ENCODE measurements around the gene CCDC159. TPM values are rescaled to one million over a fixed set of nuclear protein-coding genes. Genes with fewer than 3 reads are reported as not detected.

Gene CCDC159
- total and polyA plus RNA-seq, 2 of the 13 experiments (the other 11 are each of a cell fraction or from before 2014, with no cell fraction given), result 1.7 to 6.3 TPM

DNA sequence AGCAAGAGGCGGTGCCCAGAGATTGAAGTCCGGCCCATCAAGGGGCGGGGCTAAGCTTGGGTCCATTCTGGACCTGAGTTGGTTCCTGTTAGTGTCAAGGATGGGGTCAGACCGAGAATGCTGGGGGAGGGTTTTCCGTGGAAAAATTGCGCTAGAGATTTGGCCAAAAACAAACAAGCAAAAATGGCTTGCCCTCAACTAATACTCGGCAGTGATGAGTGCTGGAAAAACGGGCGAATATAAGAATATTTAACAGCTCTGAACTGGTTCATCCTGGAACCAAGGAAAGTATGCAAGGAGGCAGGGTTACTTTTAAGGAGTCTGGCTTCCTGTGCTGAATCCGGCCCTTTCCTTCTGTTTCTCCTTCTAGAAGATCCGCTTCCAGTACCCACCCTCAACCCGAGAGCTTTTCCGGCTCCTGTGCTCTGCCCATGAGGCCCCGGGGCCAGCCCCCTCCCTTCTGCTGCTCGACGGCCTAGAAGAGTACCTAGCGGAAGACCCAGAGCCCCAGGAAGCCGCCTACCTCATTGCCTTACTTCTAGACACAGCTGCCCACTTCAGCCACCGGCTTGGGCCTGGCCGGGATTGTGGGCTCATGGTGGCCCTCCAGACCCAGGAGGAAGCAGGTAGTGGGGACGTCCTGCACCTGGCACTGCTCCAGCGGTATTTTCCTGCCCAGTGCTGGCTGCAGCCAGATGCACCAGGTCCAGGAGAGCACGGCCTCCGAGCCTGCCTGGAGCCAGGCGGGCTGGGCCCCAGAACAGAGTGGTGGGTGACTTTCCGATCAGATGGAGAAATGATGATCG lies 29.0 kb downstream of the CCDC159 start (continued):
- TF ChIP-seq, protein P1, sequence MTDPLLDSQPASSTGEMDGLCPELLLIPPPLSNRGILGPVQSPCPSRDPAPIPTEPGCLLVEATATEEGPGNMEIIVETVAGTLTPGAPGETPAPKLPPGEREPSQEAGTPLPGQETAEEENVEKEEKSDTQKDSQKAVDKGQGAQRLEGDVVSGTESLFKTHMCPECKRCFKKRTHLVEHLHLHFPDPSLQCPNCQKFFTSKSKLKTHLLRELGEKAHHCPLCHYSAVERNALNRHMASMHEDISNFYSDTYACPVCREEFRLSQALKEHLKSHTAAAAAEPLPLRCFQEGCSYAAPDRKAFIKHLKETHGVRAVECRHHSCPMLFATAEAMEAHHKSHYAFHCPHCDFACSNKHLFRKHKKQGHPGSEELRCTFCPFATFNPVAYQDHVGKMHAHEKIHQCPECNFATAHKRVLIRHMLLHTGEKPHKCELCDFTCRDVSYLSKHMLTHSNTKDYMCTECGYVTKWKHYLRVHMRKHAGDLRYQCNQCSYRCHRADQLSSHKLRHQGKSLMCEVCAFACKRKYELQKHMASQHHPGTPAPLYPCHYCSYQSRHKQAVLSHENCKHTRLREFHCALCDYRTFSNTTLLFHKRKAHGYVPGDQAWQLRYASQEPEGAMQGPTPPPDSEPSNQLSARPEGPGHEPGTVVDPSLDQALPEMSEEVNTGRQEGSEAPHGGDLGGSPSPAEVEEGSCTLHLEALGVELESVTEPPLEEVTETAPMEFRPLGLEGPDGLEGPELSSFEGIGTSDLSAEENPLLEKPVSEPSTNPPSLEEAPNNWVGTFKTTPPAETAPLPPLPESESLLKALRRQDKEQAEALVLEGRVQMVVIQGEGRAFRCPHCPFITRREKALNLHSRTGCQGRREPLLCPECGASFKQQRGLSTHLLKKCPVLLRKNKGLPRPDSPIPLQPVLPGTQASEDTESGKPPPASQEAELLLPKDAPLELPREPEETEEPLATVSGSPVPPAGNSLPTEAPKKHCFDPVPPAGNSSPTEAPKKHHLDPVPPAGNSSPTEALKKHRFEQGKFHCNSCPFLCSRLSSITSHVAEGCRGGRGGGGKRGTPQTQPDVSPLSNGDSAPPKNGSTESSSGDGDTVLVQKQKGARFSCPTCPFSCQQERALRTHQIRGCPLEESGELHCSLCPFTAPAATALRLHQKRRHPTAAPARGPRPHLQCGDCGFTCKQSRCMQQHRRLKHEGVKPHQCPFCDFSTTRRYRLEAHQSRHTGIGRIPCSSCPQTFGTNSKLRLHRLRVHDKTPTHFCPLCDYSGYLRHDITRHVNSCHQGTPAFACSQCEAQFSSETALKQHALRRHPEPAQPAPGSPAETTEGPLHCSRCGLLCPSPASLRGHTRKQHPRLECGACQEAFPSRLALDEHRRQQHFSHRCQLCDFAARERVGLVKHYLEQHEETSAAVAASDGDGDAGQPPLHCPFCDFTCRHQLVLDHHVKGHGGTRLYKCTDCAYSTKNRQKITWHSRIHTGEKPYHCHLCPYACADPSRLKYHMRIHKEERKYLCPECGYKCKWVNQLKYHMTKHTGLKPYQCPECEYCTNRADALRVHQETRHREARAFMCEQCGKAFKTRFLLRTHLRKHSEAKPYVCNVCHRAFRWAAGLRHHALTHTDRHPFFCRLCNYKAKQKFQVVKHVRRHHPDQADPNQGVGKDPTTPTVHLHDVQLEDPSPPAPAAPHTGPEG (CRISPR knock-in tag; IDR thresholded peaks at IDR 0.05), result no peak
- TF ChIP-seq ZNF646 (CRISPR knock-in tag; IDR thresholded peaks at IDR 0.05), result no peak
- no peak for TF ChIP-seq AFF4 (CRISPR knock-in tag; IDR thresholded peaks at IDR 0.05)
- TF ChIP-seq RFXANK (CRISPR knock-in tag; IDR thresholded peaks at IDR 0.05), result no peak
- no peak for TF ChIP-seq NFRKB (IDR thresholded peaks at IDR 0.05)
- TF ChIP-seq ZFP36L1 (CRISPR knock-in tag; IDR thresholded peaks at IDR 0.05), result no peak
- no peak for TF ChIP-seq U2AF1 (optimal IDR thresholded peaks at IDR 0.05; ENCODE audit: low read depth, low read length)
- no peak for TF ChIP-seq ZNF234 (CRISPR knock-in tag; conservative IDR thresholded peaks at IDR 0.05)
- TF ChIP-seq ZNF674 (CRISPR knock-in tag; IDR thresholded peaks at IDR 0.05; ENCODE audit: low read depth), result 0 out of 2 replicates have a peak, but pooled peaks have one; percentile 42
- TF ChIP-seq NKX3-1 (CRISPR knock-in tag; IDR thresholded peaks at IDR 0.05), result no peak
- no peak for TF ChIP-seq SRSF4 (IDR thresholded peaks at IDR 0.05; ENCODE audit: low read depth, low read length, poor library complexity, severe bottlenecking)
